ENCODE data around the gene DLK1.

DNA sequence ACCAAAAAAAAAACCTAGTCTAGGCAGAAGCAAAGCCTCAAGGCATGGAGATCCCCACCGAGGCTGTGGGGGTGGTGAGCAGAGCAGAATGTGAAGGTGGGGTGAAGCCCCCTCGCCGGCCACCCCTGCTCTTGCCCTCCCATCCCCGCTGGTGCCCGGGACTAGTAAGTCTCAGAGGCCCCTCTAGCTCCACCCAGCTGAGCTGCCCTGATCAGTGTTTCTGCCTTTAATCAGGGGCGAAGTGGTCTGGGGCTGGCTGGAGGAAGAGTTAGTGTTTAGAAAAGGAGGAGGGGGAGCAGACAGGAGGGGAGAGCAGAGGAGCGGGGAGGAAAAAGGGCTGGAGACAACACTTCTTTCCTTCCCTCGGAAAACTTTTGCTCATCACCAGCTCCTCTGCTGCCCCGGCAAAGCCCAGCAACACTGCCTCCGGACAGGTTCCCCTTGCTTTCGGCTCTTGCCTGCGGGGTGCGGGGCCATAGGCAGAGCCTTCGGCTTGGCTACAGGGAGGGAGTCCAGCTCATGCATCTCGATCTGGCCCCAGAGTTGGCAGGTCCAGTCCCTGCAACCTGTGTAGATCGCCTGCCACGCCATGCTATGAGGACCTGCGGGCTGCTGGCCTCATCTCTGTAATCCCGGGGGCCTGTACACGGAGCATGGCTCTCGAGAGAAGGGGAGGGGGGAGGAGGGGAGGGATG is 3.4 kb upstream of the DLK1 start:
- no peak for TF ChIP-seq POLR2AphosphoS5 (IDR thresholded peaks at IDR 0.05; ENCODE audit: low read depth, low read length)
- TF ChIP-seq, protein P1, sequence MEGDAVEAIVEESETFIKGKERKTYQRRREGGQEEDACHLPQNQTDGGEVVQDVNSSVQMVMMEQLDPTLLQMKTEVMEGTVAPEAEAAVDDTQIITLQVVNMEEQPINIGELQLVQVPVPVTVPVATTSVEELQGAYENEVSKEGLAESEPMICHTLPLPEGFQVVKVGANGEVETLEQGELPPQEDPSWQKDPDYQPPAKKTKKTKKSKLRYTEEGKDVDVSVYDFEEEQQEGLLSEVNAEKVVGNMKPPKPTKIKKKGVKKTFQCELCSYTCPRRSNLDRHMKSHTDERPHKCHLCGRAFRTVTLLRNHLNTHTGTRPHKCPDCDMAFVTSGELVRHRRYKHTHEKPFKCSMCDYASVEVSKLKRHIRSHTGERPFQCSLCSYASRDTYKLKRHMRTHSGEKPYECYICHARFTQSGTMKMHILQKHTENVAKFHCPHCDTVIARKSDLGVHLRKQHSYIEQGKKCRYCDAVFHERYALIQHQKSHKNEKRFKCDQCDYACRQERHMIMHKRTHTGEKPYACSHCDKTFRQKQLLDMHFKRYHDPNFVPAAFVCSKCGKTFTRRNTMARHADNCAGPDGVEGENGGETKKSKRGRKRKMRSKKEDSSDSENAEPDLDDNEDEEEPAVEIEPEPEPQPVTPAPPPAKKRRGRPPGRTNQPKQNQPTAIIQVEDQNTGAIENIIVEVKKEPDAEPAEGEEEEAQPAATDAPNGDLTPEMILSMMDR (CRISPR knock-in tag; IDR thresholded peaks at IDR 0.05): no peak
- no peak for TF ChIP-seq NR2F2 (IDR thresholded peaks at IDR 0.05; ENCODE audit: borderline replicate concordance, low read depth)
- no peak for TF ChIP-seq ATF7 (IDR thresholded peaks at IDR 0.05)
- no peak for TF ChIP-seq ATF7 (CRISPR knock-in tag; IDR thresholded peaks at IDR 0.05)
- no peak for TF ChIP-seq USF2 (IDR thresholded peaks at IDR 0.05; ENCODE audit: low read depth, low read length)
- no peak for TF ChIP-seq USF2 (CRISPR knock-in tag; IDR thresholded peaks at IDR 0.05; ENCODE audit: borderline replicate concordance)
